ENCODE results near the gene GDPD1. TPM values are rescaled to one million over a fixed set of nuclear protein-coding genes. Genes with fewer than 3 reads are reported as not detected.

GDPD1 gene
- total RNA-seq, 1 donor from 2014 or later, result 8.4 TPM

GRCh38 chr17:59230764-59231163, 10.5 kb downstream of the GDPD1 start:
- H3K9me3 Mint-ChIP-seq, result no peaks in the 10 kb centered on the region
- no peaks in the 10 kb centered on the region for H3K36me3 Mint-ChIP-seq
- no peak overlapping the region for H3K27ac Mint-ChIP-seq
- DNase-seq (ENCODE audit: extremely low spot score, unreplicated experiment), result no peak
- H3K4me1 Mint-ChIP-seq (ENCODE audit: unreplicated experiment), result no peaks in the 10 kb centered on the region
- H3K27me3 Mint-ChIP-seq, result no peaks in the 10 kb centered on the region
- no peak overlapping the region for H3K4me3 Mint-ChIP-seq
- TF ChIP-seq CTCF (conservative IDR thresholded peaks at IDR 0.05), result no peak

DNA sequence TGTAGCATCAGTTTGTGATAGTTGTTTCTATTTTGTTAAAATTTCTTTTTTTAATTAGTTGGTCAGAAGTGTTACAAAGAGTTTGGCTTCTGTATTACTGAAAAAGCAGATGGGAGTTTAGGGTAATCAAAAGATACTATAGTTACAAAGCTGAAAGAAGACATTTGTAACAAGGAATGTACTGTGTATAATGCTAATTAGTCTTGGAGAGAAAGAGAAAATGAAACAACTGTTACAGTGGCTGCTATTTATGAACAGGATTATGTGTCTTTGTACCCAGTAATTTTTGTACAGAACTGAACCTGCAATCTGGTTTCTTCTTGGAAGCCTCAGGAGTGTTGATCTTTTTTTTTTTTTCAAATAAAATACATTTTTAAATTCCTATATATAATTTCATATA, 14.3 kb downstream of the GDPD1 start:
- Mint-ChIP-seq H3K27me3 (no peaks in the 10 kb centered on the region), H3K36me3 (no peaks in the 10 kb centered on the region), H3K4me1 (ENCODE audit: unreplicated experiment) (no peaks in the 10 kb centered on the region), H3K27ac (no peak overlapping the region), H3K9me3 (no peaks in the 10 kb centered on the region), H3K4me3 (no peak overlapping the region)
- DNase-seq (ENCODE audit: extremely low spot score, unreplicated experiment), result no peak
- TF ChIP-seq CTCF (conservative IDR thresholded peaks at IDR 0.05), result no peak

- H3K36me3 Mint-ChIP-seq, result no peaks in the 10 kb centered on the region
- no peak overlapping the region for H3K4me3 Mint-ChIP-seq
- no peaks in the 10 kb centered on the region for H3K27me3 Mint-ChIP-seq
- H3K4me1 Mint-ChIP-seq (ENCODE audit: unreplicated experiment), result no peaks in the 10 kb centered on the region
- H3K27ac Mint-ChIP-seq, result no peak overlapping the region
- H3K9me3 Mint-ChIP-seq, result no peaks in the 10 kb centered on the region
- DNase-seq (ENCODE audit: extremely low spot score, unreplicated experiment), result no peak
- no peak for TF ChIP-seq CTCF (conservative IDR thresholded peaks at IDR 0.05)
These were observed 18.6 kb downstream of the GDPD1 start for GRCh38 chr17:59238906-59239305.

GRCh38 chr17:59244081-59244480, 23.8 kb downstream of the GDPD1 start:
- Mint-ChIP-seq H3K4me3 (no peak overlapping the region), H3K4me1 (ENCODE audit: unreplicated experiment) (no peaks in the 10 kb centered on the region), H3K27me3 (no peaks in the 10 kb centered on the region), H3K27ac (no peak overlapping the region), H3K36me3 (no peaks in the 10 kb centered on the region), H3K9me3 (no peaks in the 10 kb centered on the region)
- DNase-seq (ENCODE audit: extremely low spot score, unreplicated experiment), result no peak
- no peak for TF ChIP-seq CTCF (conservative IDR thresholded peaks at IDR 0.05)

- no peaks in the 10 kb centered on the region for H3K27me3 Mint-ChIP-seq
- H3K9me3 Mint-ChIP-seq, result no peaks in the 10 kb centered on the region
- TF ChIP-seq CTCF (conservative IDR thresholded peaks at IDR 0.05), result no peak
- no peaks in the 10 kb centered on the region for H3K4me1 Mint-ChIP-seq (ENCODE audit: unreplicated experiment)
- H3K27ac Mint-ChIP-seq, result no peak overlapping the region
- peaks cover 4% of the 10 kb centered on the region for H3K36me3 Mint-ChIP-seq
- DNase-seq (ENCODE audit: extremely low spot score, unreplicated experiment), result no peak
- no peak overlapping the region for H3K4me3 Mint-ChIP-seq
These were observed 34.4 kb downstream of the GDPD1 start for GRCh38 chr17:59254742-59255141.

DNA sequence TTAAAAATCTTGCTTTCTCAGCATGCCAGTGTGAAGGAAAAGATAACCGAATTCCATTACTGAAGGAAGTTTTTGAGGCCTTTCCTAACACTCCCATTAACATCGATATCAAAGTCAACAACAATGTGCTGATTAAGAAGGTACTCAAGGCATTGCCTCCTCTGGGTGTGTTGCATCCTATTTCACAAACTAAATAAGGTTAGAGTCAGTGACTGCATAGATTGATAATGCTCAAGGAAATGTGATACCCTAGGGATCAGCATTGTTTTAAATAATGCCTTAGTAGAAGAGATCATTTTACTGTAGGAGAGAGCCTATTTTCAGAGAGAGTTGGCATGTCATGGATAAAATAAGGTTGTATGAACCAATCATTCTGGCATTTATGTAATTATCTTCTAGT, 36.8 kb downstream of the GDPD1 start:
- Mint-ChIP-seq H3K27me3 (no peaks in the 10 kb centered on the region), H3K4me1 (ENCODE audit: unreplicated experiment) (no peaks in the 10 kb centered on the region), H3K4me3 (no peak overlapping the region), H3K27ac (no peak overlapping the region), H3K36me3 (peaks cover 4% of the 10 kb centered on the region), H3K9me3 (no peaks in the 10 kb centered on the region)
- no peak for TF ChIP-seq CTCF (conservative IDR thresholded peaks at IDR 0.05)
- no peak for DNase-seq (ENCODE audit: extremely low spot score, unreplicated experiment)

All from type B pancreatic cell (in vitro differentiated cells).